GM21737 (cell line): ENCODE measurements around the gene ANGPTL4.

Source experiments
- ATAC-seq: cut with Tn5 transposase; IDR thresholded peaks from one replicate; pipeline ENCODE4 v1.9.1; 2021; ENCODE audit warnings: mild to moderate bottlenecking, moderate library complexity; ENCODE audit not compliant: unreplicated experiment

The ANGPTL4 gene

GRCh38 chr19:8412783-8413628, 49.1 kb downstream of the ANGPTL4 start, which contains the start of gene MARCHF2:
Gene MARCHF2 (plus strand): TSS chr19:8413305. CDS start chr19:8421841, 8,536 bp downstream.
- peak; percentile 99 for ATAC-seq

- no peak for ATAC-seq
Observed at GRCh38 chr19:8413629-8413995, 49.7 kb downstream of the ANGPTL4 start.

- ATAC-seq, result no peak
Observed at GRCh38 chr19:8416796-8417195, 52.8 kb downstream of the ANGPTL4 start.

GRCh38 chr19:8421484-8422461, 57.8 kb downstream of the ANGPTL4 start:
- ATAC-seq, result no peak

GRCh38 chr19:8423817-8424223, 59.9 kb downstream of the ANGPTL4 start:
- ATAC-seq, result no peak
